ENCODE measurements around the gene TSPAN6.

- TF ChIP-seq POLR2AphosphoS5 (IDR thresholded peaks at IDR 0.05) = no peak
- TF ChIP-seq, protein P1, sequence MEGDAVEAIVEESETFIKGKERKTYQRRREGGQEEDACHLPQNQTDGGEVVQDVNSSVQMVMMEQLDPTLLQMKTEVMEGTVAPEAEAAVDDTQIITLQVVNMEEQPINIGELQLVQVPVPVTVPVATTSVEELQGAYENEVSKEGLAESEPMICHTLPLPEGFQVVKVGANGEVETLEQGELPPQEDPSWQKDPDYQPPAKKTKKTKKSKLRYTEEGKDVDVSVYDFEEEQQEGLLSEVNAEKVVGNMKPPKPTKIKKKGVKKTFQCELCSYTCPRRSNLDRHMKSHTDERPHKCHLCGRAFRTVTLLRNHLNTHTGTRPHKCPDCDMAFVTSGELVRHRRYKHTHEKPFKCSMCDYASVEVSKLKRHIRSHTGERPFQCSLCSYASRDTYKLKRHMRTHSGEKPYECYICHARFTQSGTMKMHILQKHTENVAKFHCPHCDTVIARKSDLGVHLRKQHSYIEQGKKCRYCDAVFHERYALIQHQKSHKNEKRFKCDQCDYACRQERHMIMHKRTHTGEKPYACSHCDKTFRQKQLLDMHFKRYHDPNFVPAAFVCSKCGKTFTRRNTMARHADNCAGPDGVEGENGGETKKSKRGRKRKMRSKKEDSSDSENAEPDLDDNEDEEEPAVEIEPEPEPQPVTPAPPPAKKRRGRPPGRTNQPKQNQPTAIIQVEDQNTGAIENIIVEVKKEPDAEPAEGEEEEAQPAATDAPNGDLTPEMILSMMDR (IDR thresholded peaks at IDR 0.05) = no peak
Measured at GRCh38 chrX:100674705-100675104, 38.1 kb upstream of the TSPAN6 start.

Measured in suprapubic skin (tissue), 3 donors.